RWPE2 (cell line): ENCODE measurements around the gene RIC1.
A peak's percentile ranks its signal among the peaks of the same experiment; 100 is the strongest.
"Not testable (repeated sequence)": the region's sequence is repeated elsewhere in the genome, so short reads cannot be mapped to it uniquely, and the experiment has no call there.

Experiments used
- ATAC-seq: fragments of 200-7000 bp; cut with Tn5 transposase; 3 replicates; pipeline ENCODE4 v1.9.1; 2021; ENCODE audit warnings: low read depth
- DNase-seq: peaks from one replicate; pipeline ENCODE4 v3.0.0-alpha.2; 2020; ENCODE audit warnings: low spot score
- H3K27ac ChIP-seq: fragments of 450-650 bp; 2 replicates; pipeline ENCODE4 v1.5.1; 2017; ENCODE audit warnings: mild to moderate bottlenecking; ENCODE audit not compliant: poor library complexity, severe bottlenecking
- H3K27me3 ChIP-seq: fragments of 250-450 bp; sonication (Bioruptor Pico); 2 replicates; pipeline ENCODE4 v1.5.1; 2021; ENCODE audit warnings: mild to moderate bottlenecking, moderate library complexity; ENCODE audit not compliant: insufficient read depth, poor library complexity, severe bottlenecking
- H3K36me3 ChIP-seq: fragments of 250-450 bp; sonication (Bioruptor Pico); 2 replicates; pipeline ENCODE4 v1.5.1; 2020; ENCODE audit warnings: low read depth, mild to moderate bottlenecking, moderate library complexity
- H3K4me1 ChIP-seq: fragments of 250-450 bp; sonication (Bioruptor Pico); 2 replicates; pipeline ENCODE4 v1.5.1; 2021; ENCODE audit warnings: mild to moderate bottlenecking, moderate library complexity; ENCODE audit not compliant: insufficient read depth, poor library complexity, severe bottlenecking
- H3K4me3 ChIP-seq: fragments of 250-450 bp; sonication (Bioruptor Pico); 2 replicates; pipeline ENCODE4 v1.5.1; 2021; ENCODE audit warnings: mild to moderate bottlenecking, moderate library complexity; ENCODE audit not compliant: severe bottlenecking
- H3K9me3 ChIP-seq: fragments of 250-450 bp; sonication (Bioruptor Pico); 2 replicates; pipeline ENCODE4 v1.5.1; 2021; ENCODE audit warnings: mild to moderate bottlenecking, moderate library complexity; ENCODE audit not compliant: severe bottlenecking
- TF ChIP-seq, protein P1 (sequence below): fragments of 450-650 bp; IDR thresholded peaks from one replicate; pipeline ENCODE4 v1.5.1; 2017; ENCODE audit warnings: mild to moderate bottlenecking, moderate library complexity; ENCODE audit not compliant: poor library complexity, severe bottlenecking

RIC1 gene

DNA sequence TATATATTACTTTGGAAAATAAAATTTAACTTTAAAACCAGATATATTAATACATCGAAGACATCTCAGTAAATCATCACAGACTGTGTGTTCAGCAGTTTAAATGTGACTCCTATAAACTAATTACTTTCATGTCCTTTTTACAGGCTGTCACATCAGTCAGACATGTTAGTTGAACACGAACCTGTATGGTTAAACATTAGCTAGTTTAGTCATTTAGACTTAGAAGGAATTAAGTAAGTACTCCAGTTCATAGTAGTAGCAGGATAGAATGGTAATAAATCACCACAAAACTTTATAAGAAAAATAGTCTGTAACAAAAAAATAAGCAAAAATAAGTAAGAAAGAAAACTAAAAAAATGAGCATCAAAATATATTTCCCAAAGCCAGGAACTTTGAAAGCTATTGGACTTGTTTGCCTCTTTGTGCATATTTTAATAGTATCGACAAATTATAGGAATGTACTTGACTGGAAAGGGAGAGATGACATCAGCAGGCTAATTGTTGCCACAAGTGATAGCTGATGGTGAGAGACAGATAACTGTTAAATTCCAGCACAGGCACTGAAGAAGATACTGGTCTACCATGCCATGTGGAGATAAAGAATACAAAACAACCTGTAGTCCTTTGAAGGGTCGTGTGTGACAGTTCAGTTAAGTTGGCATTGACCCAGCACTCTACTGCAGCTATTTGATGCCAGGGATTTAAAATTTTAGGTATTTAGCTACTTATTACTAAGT, 83.9 kb downstream of the RIC1 start:
- H3K4me1 ChIP-seq = peaks cover 4% of the 10 kb centered on the region
- peaks cover 41% of the 10 kb centered on the region for H3K36me3 ChIP-seq
- DNase-seq (no peak), ATAC-seq (no peak)
- H3K27ac ChIP-seq = no peak overlapping the region
- H3K9me3 ChIP-seq = peaks cover under 1% of the 10 kb centered on the region
- no peak overlapping the region for H3K4me3 ChIP-seq
- H3K27me3 ChIP-seq = no peaks in the 10 kb centered on the region
- TF ChIP-seq, protein P1, sequence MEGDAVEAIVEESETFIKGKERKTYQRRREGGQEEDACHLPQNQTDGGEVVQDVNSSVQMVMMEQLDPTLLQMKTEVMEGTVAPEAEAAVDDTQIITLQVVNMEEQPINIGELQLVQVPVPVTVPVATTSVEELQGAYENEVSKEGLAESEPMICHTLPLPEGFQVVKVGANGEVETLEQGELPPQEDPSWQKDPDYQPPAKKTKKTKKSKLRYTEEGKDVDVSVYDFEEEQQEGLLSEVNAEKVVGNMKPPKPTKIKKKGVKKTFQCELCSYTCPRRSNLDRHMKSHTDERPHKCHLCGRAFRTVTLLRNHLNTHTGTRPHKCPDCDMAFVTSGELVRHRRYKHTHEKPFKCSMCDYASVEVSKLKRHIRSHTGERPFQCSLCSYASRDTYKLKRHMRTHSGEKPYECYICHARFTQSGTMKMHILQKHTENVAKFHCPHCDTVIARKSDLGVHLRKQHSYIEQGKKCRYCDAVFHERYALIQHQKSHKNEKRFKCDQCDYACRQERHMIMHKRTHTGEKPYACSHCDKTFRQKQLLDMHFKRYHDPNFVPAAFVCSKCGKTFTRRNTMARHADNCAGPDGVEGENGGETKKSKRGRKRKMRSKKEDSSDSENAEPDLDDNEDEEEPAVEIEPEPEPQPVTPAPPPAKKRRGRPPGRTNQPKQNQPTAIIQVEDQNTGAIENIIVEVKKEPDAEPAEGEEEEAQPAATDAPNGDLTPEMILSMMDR = no peak

DNA sequence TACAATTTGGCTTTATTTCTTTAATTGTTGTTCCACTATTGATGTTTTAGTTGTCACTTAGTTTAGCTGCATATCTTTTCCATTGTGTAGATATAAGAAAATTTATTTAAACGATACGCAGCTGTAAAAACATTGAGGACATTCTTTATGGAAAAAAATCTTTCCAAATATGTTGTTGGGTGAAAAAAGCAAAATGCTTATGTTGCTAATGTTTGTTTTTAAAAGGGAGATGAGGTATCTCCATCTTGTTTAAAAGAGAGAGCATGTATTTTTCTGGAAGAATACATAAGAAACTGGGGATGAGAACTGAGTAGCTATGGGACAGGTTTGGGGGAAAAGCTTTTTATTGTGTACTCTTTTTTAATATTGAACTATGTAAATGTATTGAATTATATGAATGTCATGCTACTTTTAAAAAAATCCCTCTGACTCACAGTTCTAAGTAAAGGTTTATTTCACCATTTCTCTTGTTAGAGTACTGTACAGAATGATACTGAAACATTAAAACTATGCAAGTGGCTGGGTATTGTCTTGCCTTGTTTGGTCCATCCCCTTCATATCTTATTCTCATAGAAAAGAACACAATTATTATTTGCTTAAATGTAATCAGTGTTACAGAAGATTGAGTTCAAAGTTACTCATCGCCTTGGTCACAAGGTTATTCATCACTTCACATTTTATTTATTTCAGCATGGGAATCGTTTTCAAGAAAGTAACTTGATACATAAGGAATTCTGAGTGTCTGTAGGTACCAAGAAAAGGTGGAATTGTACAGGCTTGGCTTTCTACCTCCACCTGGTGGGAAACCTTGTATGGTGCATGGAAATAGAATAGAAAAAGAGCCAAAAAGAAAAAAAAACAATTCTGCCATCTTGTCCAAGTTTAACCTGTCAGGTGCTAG, 85.8 kb downstream of the RIC1 start:
- Histone ChIP-seq H3K4me1 (peaks cover 9% of the 10 kb centered on the region), H3K4me3 (no peak overlapping the region), H3K27ac (peak overlapping the region; percentile 12), H3K36me3 (peaks cover 41% of the 10 kb centered on the region), H3K9me3 (no peaks in the 10 kb centered on the region), H3K27me3 (no peaks in the 10 kb centered on the region)
- TF ChIP-seq, protein P1 = peak; percentile 79
- DNase-seq (no peak), ATAC-seq (peak; percentile 76)

DNA sequence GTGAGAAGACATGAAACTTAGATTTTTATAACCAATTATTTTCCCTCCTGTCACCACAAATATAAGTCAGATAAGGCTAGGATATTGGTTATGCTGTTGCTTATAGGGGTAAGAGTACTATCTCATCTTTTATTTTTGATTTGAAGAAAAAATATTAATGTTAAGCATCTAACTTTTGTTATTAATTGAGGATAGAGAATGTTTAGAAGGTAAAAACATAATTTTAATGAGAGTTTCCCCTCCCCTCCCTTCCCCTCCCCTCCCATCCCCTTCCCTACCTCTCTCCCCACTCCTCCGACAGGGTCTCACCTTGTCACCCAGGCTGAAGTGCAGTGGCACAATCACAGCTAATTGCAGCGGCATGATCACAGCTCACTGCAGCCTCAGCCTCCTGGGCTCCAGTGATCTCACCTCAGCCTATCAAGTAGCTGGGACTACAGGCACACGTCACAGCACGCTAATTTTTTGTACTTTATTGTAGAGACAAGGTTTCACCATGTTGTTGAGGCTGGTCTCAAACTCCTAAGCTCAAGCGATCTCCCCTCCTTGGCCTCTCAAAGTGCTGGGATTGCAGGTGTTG, 86.7 kb downstream of the RIC1 start:
- TF ChIP-seq, protein P1 = no peak
- no peak overlapping the region for H3K4me3 ChIP-seq
- H3K27ac ChIP-seq = no peak overlapping the region
- H3K36me3 ChIP-seq = peaks cover 45% of the 10 kb centered on the region
- no peak for ATAC-seq
- DNase-seq = no peak
- no peaks in the 10 kb centered on the region for H3K9me3 ChIP-seq
- peaks cover 9% of the 10 kb centered on the region for H3K4me1 ChIP-seq
- no peaks in the 10 kb centered on the region for H3K27me3 ChIP-seq

DNA sequence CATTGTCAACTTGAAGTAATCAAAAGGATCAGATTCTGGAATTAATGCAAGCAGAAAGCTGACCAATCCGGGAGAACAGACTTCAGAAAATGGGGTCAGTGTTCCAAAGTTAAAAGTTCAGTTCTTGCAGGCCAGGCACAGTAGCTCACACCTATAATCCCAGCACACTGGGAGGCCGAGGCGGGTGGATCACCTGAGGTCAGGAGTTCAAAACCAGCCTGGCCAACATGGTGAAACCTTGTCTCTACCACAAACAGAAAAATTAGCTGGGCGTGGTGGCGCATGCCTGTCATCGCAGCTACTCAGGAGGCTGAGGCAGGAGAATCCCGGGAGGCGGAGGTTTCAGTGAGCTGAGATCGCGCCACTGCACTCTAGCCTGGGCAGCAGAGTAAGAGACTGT, 88.5 kb downstream of the RIC1 start:
- H3K27me3 ChIP-seq, DNase-seq, H3K4me3 ChIP-seq, H3K4me1 ChIP-seq, H3K9me3 ChIP-seq, ATAC-seq, H3K27ac ChIP-seq: not testable (repeated sequence)
- peaks cover 49% of the 10 kb centered on the region for H3K36me3 ChIP-seq

DNA sequence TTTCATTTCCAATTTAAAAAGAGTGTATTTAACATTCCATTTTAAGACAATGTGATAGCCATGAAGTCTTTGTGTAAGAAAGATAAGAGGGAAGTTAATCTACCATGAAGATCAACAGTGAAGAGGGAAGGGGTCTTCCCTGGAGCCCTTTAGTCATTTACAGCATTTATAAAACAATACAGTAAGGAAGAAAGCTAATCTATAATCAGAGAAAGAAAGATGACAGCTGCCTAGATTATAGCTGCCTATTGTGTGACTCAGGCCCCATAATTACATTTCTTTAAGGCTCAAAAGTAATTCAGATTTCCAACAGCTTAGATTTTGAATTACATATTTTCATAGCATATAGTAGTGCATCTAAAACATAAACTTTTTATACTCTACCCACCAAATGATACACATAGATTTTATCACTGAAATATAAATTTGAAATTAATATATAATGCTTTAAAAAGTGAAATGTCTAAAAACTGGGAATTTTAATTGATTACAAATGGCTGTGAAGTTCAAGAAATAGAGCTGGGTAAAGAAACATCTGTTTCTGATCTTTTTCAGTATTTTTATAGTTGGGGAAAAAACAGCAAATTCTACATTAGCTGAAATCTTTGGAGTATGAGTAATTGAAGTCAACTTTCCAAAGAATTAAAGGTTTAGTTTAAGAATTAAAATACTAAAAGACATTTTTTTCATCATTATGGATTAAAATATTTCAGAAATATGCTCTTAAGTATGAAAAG, 89.6 kb downstream of the RIC1 start:
- Histone ChIP-seq H3K36me3 (peaks cover 53% of the 10 kb centered on the region), H3K4me3 (no peak overlapping the region), H3K4me1 (peaks cover 9% of the 10 kb centered on the region), H3K27me3 (no peaks in the 10 kb centered on the region), H3K27ac (no peak overlapping the region), H3K9me3 (no peaks in the 10 kb centered on the region)
- ATAC-seq (no peak), DNase-seq (no peak)
- TF ChIP-seq, protein P1 = no peak
